Lower leg skin (tissue), 4 donors: ENCODE measurements around the gene THSD7B. TPM values are rescaled to one million over a fixed set of nuclear protein-coding genes. Genes with fewer than 3 reads are reported as not detected.
"Not testable (repeated sequence)": the region's sequence is repeated elsewhere in the genome, so short reads cannot be mapped to it uniquely, and the experiment has no call there.

Source experiments
- DNase-seq, 2 donors: peaks; one replicate each; pipeline ENCODE4 v3.0.0-alpha.2; 2019; ENCODE audit warnings: low spot score in 2 of 2
- H3K4me3 ChIP-seq: fragments of 200-600 bp; sonication (generic); 2 replicates; pipeline ENCODE4 v1.5.1; 2017; ENCODE audit warnings: mild to moderate bottlenecking, low read depth; ENCODE audit not compliant: poor library complexity, severe bottlenecking
- POLR2A ChIP-seq, 2 donors: fragments of 450-650 bp; IDR thresholded peaks; one replicate each; pipeline ENCODE4 v1.6.1; 2016 to 2017; ENCODE audit warnings: antibody characterized with exemption in 2 of 2, mild to moderate bottlenecking in 1 of 2, moderate library complexity in 1 of 2
- whole genome bisulfite sequencing, 2 donors: methylation state at CpG; one replicate each; pipeline ENCODE4 v1.1.5; 2018; 5-methylcytosine and 5-hydroxymethylcytosine counted together
- intact Hi-C: fragments of 100-400 bp; cut with DNase I; formaldehyde crosslinking; loops from one replicate; pipeline ENCODE4 v1.15.0; 2023; ENCODE audit warnings: low total_unique reads
- total RNA-seq, 4 donors: library from RNA; depleted of rRNA; stranded (reverse); fragments of >200 nt; gene quantifications; one replicate each; pipeline ENCODE4 v1.1.0, GENCODE V29; 2016
- TF ChIP-seq, protein P1 (sequence below), 3 donors: fragments of 450-650 bp; IDR thresholded peaks; one replicate each; pipeline ENCODE4 v1.5.1; 2016; ENCODE audit warnings: antibody characterized with exemption in 3 of 3, mild to moderate bottlenecking in 3 of 3, moderate library complexity in 2 of 3

Gene THSD7B
- total RNA-seq, 4 donors from 2014 or later, result not detected

DNA sequence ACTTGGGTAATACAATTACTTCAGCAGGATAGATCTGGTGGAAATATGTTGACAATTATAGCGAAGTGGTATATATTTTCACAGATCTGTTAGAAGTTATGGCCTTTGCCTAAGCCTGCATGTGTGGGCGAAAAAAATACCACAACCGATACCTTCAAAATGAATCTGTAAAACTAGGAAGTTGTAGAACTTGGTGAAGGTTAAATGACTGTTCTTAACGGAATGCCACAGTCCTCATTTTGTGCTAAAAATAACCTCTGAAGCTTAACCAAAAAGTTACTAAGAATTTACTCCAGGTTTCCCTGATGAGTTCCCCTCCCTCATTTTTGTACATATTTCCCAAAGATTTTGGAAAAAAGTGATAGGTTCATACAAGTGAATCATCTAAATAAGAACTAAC is 550.7 kb downstream of the THSD7B start:
- intact Hi-C loops, result loop anchor here (2.0 kb wide), 1 partner anchor 541 kb away; no protein-coding TSS in a partner anchor
- TF ChIP-seq, protein P1, sequence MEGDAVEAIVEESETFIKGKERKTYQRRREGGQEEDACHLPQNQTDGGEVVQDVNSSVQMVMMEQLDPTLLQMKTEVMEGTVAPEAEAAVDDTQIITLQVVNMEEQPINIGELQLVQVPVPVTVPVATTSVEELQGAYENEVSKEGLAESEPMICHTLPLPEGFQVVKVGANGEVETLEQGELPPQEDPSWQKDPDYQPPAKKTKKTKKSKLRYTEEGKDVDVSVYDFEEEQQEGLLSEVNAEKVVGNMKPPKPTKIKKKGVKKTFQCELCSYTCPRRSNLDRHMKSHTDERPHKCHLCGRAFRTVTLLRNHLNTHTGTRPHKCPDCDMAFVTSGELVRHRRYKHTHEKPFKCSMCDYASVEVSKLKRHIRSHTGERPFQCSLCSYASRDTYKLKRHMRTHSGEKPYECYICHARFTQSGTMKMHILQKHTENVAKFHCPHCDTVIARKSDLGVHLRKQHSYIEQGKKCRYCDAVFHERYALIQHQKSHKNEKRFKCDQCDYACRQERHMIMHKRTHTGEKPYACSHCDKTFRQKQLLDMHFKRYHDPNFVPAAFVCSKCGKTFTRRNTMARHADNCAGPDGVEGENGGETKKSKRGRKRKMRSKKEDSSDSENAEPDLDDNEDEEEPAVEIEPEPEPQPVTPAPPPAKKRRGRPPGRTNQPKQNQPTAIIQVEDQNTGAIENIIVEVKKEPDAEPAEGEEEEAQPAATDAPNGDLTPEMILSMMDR (IDR thresholded peaks at IDR 0.05), result no peak
- no peak for TF ChIP-seq POLR2A (IDR thresholded peaks at IDR 0.05)

DNA sequence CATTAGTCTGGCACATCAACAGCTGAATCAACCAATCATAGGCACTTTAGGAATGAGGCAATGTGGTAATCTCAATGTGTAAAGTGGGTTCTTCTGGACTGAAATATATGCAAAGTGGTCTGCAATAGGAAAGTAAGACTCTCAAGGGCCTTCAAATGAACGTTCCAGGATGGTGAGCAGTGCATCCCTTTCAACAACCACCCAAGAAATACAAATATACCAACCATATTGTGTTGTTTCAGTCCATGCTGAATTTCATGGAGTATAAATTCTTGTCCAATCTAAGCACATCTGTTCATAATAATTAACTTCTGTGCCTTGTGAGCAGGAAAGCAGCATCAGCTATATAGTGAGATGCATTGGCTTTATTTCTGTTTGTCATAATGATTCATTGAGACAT is 556.2 kb downstream of the THSD7B start:
- intact Hi-C loops, result no loop called here
- 50 to 54% methylated on average over 1 of the region's 1 CpG for WGBS, 2 donors

More for the DNA sequence above, 550.7 kb downstream of the THSD7B start:
- no peak for DNase-seq
- H3K4me3 ChIP-seq, result no peak overlapping the region
- WGBS, 2 donors, result 78 to 81% methylated on average over 4 of the region's 4 CpGs

DNA sequence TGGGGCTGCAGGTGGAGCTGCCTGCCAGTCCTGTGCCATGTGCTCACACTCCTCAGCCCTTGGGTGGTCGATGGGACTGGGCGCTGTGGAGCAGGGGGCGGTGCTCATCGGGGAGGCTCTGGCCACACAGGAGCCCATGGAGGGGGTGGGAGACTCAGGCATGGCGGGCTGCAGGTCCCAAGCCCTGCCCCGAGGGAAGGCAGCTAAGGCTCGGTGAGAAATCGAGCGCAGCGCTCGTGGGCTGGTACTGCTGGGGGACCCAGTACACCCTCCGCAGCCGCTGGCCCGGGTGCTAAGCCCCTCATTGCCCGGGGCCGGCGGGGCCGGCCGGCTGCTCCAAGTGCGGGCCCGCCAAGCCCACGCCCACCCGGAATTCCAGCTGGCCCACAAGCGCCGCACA is 566.2 kb downstream of the THSD7B start:
- DNase-seq, intact Hi-C loops, H3K4me3 ChIP-seq: not testable (repeated sequence)
- WGBS, 2 donors, result 92 to 99% methylated on average over 11 to 12 of the region's 25 CpGs

More for the DNA sequence above, 556.2 kb downstream of the THSD7B start:
- no peak for DNase-seq
- H3K4me3 ChIP-seq, result no peak overlapping the region
- no peak for TF ChIP-seq POLR2A (IDR thresholded peaks at IDR 0.05)
- TF ChIP-seq, protein P1 (IDR thresholded peaks at IDR 0.05), result no peak

DNA sequence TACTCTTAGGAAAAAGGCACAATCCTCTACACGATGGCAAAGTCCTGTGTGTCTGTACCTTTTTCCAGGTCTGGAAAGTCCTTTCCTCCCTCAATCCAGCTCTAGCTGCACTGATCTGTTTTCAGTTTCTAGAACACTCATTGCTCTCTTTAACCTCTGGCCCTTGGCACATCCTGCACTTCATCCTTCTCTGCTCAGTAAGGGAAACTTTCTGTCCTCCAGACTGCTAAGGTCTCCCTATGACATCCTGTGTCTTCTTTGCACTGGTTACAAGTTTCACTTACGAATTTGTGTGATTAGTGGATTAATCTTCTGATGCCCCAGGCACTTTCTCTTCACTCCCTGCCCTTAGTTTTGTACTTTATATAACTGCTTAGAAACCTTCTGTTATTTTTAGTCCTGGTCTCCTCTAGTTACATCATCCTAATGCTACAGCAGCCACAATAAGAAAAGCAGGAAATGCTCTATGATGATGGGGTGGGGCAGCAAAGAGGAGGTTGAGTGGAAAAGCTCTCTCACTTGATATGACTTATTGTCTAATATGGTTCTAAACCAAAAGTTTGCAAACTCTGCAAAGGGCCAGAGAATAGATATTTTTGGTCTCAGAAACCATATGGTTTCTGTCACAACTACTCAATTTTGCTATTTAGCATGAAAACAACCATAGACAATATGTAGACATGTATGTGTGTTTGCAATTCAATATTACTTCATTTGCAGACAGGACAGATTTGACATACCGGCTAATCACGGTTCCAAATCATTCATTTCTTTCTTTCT is 568.2 kb downstream of the THSD7B start:
- intact Hi-C loops, result no loop called here
- no peak for DNase-seq
- 41 to 43% methylated on average over 4 of the region's 4 CpGs for WGBS, 2 donors
- no peak overlapping the region for H3K4me3 ChIP-seq
- TF ChIP-seq POLR2A (IDR thresholded peaks at IDR 0.05), result no peak
- TF ChIP-seq, protein P1 (IDR thresholded peaks at IDR 0.05), result no peak

DNA sequence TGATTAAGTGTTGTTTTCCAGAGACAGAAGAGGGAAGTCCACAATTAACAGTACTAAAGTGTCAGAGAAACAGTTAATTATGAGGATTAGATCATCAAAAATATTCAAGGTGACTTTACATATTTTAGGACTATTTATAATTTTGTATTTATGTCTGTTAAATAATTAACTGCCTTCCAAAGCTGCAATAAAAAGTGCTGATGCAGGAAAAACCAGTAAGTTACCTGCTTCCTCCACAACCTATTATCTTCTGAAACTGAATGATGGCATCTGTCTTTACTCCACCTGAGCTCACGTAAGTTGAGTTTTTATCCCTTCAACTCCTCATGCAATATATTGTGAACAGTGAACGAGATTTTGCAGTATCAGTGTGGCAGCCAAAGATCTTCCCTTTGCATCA is 570.7 kb downstream of the THSD7B start:
- intact Hi-C loops, result no loop called here
- peak overlapping the region; percentile 12 for H3K4me3 ChIP-seq
- 78 to 88% methylated on average over 2 of the region's 2 CpGs for WGBS, 2 donors
- TF ChIP-seq, protein P1 (IDR thresholded peaks at IDR 0.05), result no peak
- TF ChIP-seq POLR2A (IDR thresholded peaks at IDR 0.05), result no peak
- no peak for DNase-seq

DNA sequence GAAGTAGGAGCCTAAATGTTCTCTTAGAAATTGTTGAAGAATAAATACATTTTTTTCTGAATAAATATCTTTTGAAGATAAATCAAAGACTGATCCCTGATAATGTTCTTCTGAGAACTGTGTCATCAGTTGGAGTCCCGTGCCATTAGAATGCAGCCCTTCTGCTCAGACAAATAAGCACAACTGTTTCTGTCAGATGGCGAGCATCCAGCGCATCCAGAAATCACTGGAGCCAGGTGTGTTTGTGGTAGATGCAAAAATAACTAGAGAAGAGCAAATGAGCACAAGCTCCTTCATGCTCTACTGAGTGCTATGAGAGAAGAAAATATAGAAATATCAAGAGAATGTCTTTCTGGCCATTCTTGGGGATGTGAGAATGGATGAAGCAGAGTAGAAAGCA is 573.7 kb downstream of the THSD7B start:
- no peak for DNase-seq
- TF ChIP-seq POLR2A (IDR thresholded peaks at IDR 0.05), result no peak
- TF ChIP-seq, protein P1 (IDR thresholded peaks at IDR 0.05), result no peak
- no peak overlapping the region for H3K4me3 ChIP-seq
- WGBS, 2 donors, result 74 to 84% methylated on average over 3 of the region's 3 CpGs
- intact Hi-C loops, result no loop called here
